Parathyroid adenoma (tissue), 2 donors: ENCODE measurements around the gene WDR72.

Source experiments
- H2AFZ ChIP-seq: fragments of 300-600 bp; sonication (generic); one replicate; pipeline ENCODE4 v1.7.0; 2017; ENCODE audit warnings: antibody characterized with exemption, mild to moderate bottlenecking
- H3K27ac ChIP-seq: fragments of 300-600 bp; sonication (generic); one replicate; pipeline ENCODE4 v1.7.0; 2017
- H3K27me3 ChIP-seq: fragments of 300-600 bp; sonication (generic); one replicate; pipeline ENCODE4 v1.7.0; 2017; ENCODE audit warnings: low read length; ENCODE audit not compliant: control insufficient read depth, insufficient read depth
- H3K36me3 ChIP-seq: fragments of 300-600 bp; sonication (generic); one replicate; pipeline ENCODE4 v1.7.0; 2017; ENCODE audit warnings: low read length; ENCODE audit not compliant: control insufficient read depth, insufficient read depth
- H3K4me1 ChIP-seq: fragments of 300-600 bp; sonication (generic); one replicate; pipeline ENCODE4 v1.7.0; 2017; ENCODE audit warnings: control low read depth
- H3K4me2 ChIP-seq: fragments of 300-600 bp; sonication (generic); one replicate; pipeline ENCODE4 v1.7.0; 2017; ENCODE audit warnings: low read length
- H3K4me3 ChIP-seq: fragments of 300-600 bp; sonication (generic); one replicate; pipeline ENCODE4 v1.7.0; 2017; ENCODE audit warnings: low read depth, low read length
- H3K79me2 ChIP-seq: fragments of 300-600 bp; sonication (generic); one replicate; pipeline ENCODE4 v1.7.0; 2017; ENCODE audit warnings: control low read depth
- H3K9ac ChIP-seq: fragments of 300-600 bp; sonication (generic); one replicate; pipeline ENCODE4 v1.7.0; 2017; ENCODE audit warnings: mild to moderate bottlenecking
- H3K9me3 ChIP-seq: fragments of 300-600 bp; sonication (generic); one replicate; pipeline ENCODE4 v1.7.0; 2017; ENCODE audit warnings: low read length; ENCODE audit not compliant: control insufficient read depth
- CTCF ChIP-seq: fragments of 300-600 bp; sonication (generic); IDR thresholded peaks from one replicate; pipeline ENCODE4 v1.7.0; 2017; ENCODE audit warnings: antibody characterized with exemption, mild to moderate bottlenecking
- donor health status: primary hyperparathyroidism.

The WDR72 gene

GRCh38 chr15:53469422-53469821 lies 290.0 kb downstream of the WDR72 start:
- H3K36me3 ChIP-seq: no peaks in the 10 kb centered on the region
- no peaks in the 10 kb centered on the region for H3K9me3 ChIP-seq
- no peaks in the 10 kb centered on the region for H3K79me2 ChIP-seq
- H3K4me3 ChIP-seq: no peak overlapping the region
- H2AFZ ChIP-seq: no peak overlapping the region
- no peak overlapping the region for H3K27ac ChIP-seq
- H3K4me1 ChIP-seq: no peaks in the 10 kb centered on the region
- TF ChIP-seq CTCF: no peak
- H3K4me2 ChIP-seq: no peak overlapping the region
- no peak overlapping the region for H3K9ac ChIP-seq
- no peaks in the 10 kb centered on the region for H3K27me3 ChIP-seq
